IMR-90 (cell line): ENCODE results near the gene ZNF544. TPM values are rescaled to one million over a fixed set of nuclear protein-coding genes. Genes with fewer than 3 reads are reported as not detected.
A peak's percentile ranks its signal among the peaks of the same experiment; 100 is the strongest.

Source experiments
- ATAC-seq: fragments of 200-7000 bp; cut with Tn5 transposase; 2 replicates; pipeline ENCODE4 v1.9.1; 2020; ENCODE audit warnings: low read depth, mild to moderate bottlenecking, moderate library complexity
- BruUV-seq: library from RNA; stranded (reverse); fragments of 400-500 nt; replicated peaks from 2 replicates; lab custom pipeline; 2021; lab: Mats Ljungman, UMichigan
- CTCF ChIA-PET: fragments of 300-600 bp; formaldehyde crosslinking; extraction: SDS; loops from one replicate; lab custom pipeline; 2021; ENCODE audit warnings: antibody characterized with exemption; lab: Yijun Ruan, JAX
- POLR2A ChIA-PET: fragments of 300-600 bp; sonication (Branson Sonifier 250); formaldehyde crosslinking; loops from one replicate; lab custom pipeline; 2022; ENCODE audit warnings: antibody characterized with exemption; ENCODE audit not compliant: unreplicated experiment; lab: Charles Lee
- DNase-seq: peaks from one replicate; pipeline ENCODE4 v3.0.0; 2013
- H2AFZ ChIP-seq: replicated peaks from 2 replicates; pipeline ENCODE3; 2013; ENCODE audit warnings: low read length, mild to moderate bottlenecking; ENCODE audit not compliant: poor library complexity
- H2AK5ac ChIP-seq: 2 replicates; pipeline ENCODE4 v1.6.1; 2013; ENCODE audit warnings: low read depth, low read length, inconsistent platforms
- H2AK9ac ChIP-seq: replicated peaks from 2 replicates; pipeline ENCODE3; 2013; ENCODE audit warnings: mild to moderate bottlenecking, low read depth, low read length, moderate library complexity; ENCODE audit not compliant: poor library complexity
- H2BK120ac ChIP-seq: 2 replicates; pipeline ENCODE4 v1.6.1; 2013; ENCODE audit warnings: low read depth, low read length, inconsistent platforms
- H2BK15ac ChIP-seq: 3 replicates; pipeline ENCODE4 v1.6.1; 2013; ENCODE audit warnings: low read depth, low read length, inconsistent platforms
- H2BK20ac ChIP-seq: 2 replicates; pipeline ENCODE4 v1.6.1; 2013; ENCODE audit warnings: low read depth, mild to moderate bottlenecking, inconsistent platforms, low read length, moderate library complexity
- H2BK5ac ChIP-seq: 2 replicates; pipeline ENCODE4 v1.6.1; 2013; ENCODE audit warnings: mild to moderate bottlenecking, low read depth, low read length, inconsistent platforms; ENCODE audit not compliant: poor library complexity, severe bottlenecking
- H3K14ac ChIP-seq: replicated peaks from 2 replicates; pipeline ENCODE4 v1.6.1; 2013; ENCODE audit warnings: low read depth, low read length, inconsistent platforms
- H3K18ac ChIP-seq: 2 replicates; pipeline ENCODE4 v1.6.1; 2013; ENCODE audit warnings: low read depth, low read length, control low read depth
- H3K23ac ChIP-seq: 2 replicates; pipeline ENCODE4 v1.6.1; 2013; ENCODE audit warnings: low read depth, low read length, inconsistent platforms
- H3K27ac ChIP-seq: 2 replicates; pipeline ENCODE4 v1.5.1; 2013; ENCODE audit warnings: mild to moderate bottlenecking, control low read depth, low read length; ENCODE audit not compliant: insufficient read depth
- H3K27me3 ChIP-seq: 2 replicates; pipeline ENCODE4 v1.6.1; 2013; ENCODE audit warnings: low read length; ENCODE audit not compliant: control insufficient read depth, insufficient read depth
- H3K36me3 ChIP-seq: 2 replicates; pipeline ENCODE4 v1.6.1; 2013; ENCODE audit warnings: low read length, mixed read lengths; ENCODE audit not compliant: control insufficient read depth, insufficient read depth
- H3K4ac ChIP-seq: 2 replicates; pipeline ENCODE4 v1.6.1; 2013; ENCODE audit warnings: low read depth, low read length, inconsistent platforms
- H3K4me1 ChIP-seq: 2 replicates; pipeline ENCODE4 v1.6.1; 2013; ENCODE audit warnings: low read length, mixed read lengths; ENCODE audit not compliant: control insufficient read depth, insufficient read depth
- H3K4me2 ChIP-seq: 2 replicates; pipeline ENCODE4 v1.6.1; 2013; ENCODE audit warnings: low read depth, mild to moderate bottlenecking, control low read depth, low read length, moderate library complexity
- H3K4me3 ChIP-seq: 2 replicates; pipeline ENCODE4 v1.5.1; 2013; ENCODE audit warnings: low read depth, mild to moderate bottlenecking, control low read depth, low read length, moderate library complexity; ENCODE audit not compliant: insufficient read depth
- H3K56ac ChIP-seq: 2 replicates; pipeline ENCODE4 v1.6.1; 2013; ENCODE audit warnings: low read length, inconsistent platforms; ENCODE audit not compliant: insufficient read depth; ENCODE audit errors: extremely low read depth
- H3K79me1 ChIP-seq, 2 experiments: 2 replicates each; pipeline ENCODE4 v1.6.1; 2013; ENCODE audit warnings: low read length in 2 of 2, inconsistent platforms in 1 of 2, low read depth in 1 of 2
- H3K9ac ChIP-seq: 2 replicates; pipeline ENCODE4 v1.6.1; 2013; ENCODE audit warnings: low read depth, low read length, control low read depth
- H3K9me1 ChIP-seq: 2 replicates; pipeline ENCODE4 v1.6.1; 2013; ENCODE audit warnings: low read length, inconsistent platforms; ENCODE audit not compliant: insufficient read depth
- H3K9me3 ChIP-seq: 2 replicates; pipeline ENCODE4 v1.6.1; 2013; ENCODE audit warnings: low read length; ENCODE audit not compliant: control insufficient read depth, insufficient read depth
- H4K20me1 ChIP-seq: 2 replicates; pipeline ENCODE4 v1.6.1; 2013; ENCODE audit warnings: low read length, inconsistent platforms; ENCODE audit not compliant: insufficient read depth
- H4K5ac ChIP-seq: 2 replicates; pipeline ENCODE4 v1.6.1; 2013; ENCODE audit warnings: mild to moderate bottlenecking, low read depth, low read length, control low read depth
- H4K8ac ChIP-seq, 2 experiments: 2 replicates each; pipeline ENCODE4 v1.6.1; 2013; ENCODE audit warnings: low read depth in 2 of 2, low read length in 2 of 2, control low read depth in 1 of 2, inconsistent platforms in 1 of 2
- H4K91ac ChIP-seq: 2 replicates; pipeline ENCODE4 v1.6.1; 2013; ENCODE audit warnings: low read depth, low read length, inconsistent platforms; ENCODE audit not compliant: insufficient read depth
- BHLHE40 ChIP-seq: fragments of 150-350 bp; IDR thresholded peaks from 2 replicates; pipeline ENCODE4 v1.6.1; 2016; ENCODE audit warnings: mild to moderate bottlenecking, low read depth, low read length
- CEBPB ChIP-seq: IDR thresholded peaks from 2 replicates; pipeline ENCODE4 v1.6.1; 2012; ENCODE audit warnings: low read depth, low read length, improper control_type of control experiment
- FOS ChIP-seq: fragments of 150-350 bp; IDR thresholded peaks from 2 replicates; pipeline ENCODE4 v1.6.1; 2016; ENCODE audit warnings: low read depth, low read length
- MAFK ChIP-seq: IDR thresholded peaks from 2 replicates; pipeline ENCODE4 v1.6.1; 2012; ENCODE audit warnings: low read depth, low read length, improper control_type of control experiment
- MAZ ChIP-seq: IDR thresholded peaks from 2 replicates; pipeline ENCODE4 v1.6.1; 2012; ENCODE audit warnings: low read depth, mild to moderate bottlenecking, low read length, improper control_type of control experiment, moderate library complexity, borderline replicate concordance
- MXI1 ChIP-seq: IDR thresholded peaks from 2 replicates; pipeline ENCODE4 v1.6.1; 2012; ENCODE audit warnings: low read depth, mild to moderate bottlenecking, low read length, moderate library complexity, borderline replicate concordance
- NFE2L2 ChIP-seq: fragments of 150-350 bp; IDR thresholded peaks from 2 replicates; pipeline ENCODE4 v1.6.1; 2016; ENCODE audit warnings: low read depth, mild to moderate bottlenecking, low read length
- POLR2A ChIP-seq: IDR thresholded peaks from 2 replicates; pipeline ENCODE4 v1.6.1; 2012; ENCODE audit warnings: mild to moderate bottlenecking, low read depth, low read length
- RAD21 ChIP-seq: IDR thresholded peaks from 2 replicates; pipeline ENCODE4 v1.6.1; 2012; ENCODE audit warnings: low read length, improper control_type of control experiment
- RCOR1 ChIP-seq: IDR thresholded peaks from 2 replicates; pipeline ENCODE4 v1.6.1; 2012; ENCODE audit warnings: mild to moderate bottlenecking, low read length, improper control_type of control experiment; ENCODE audit not compliant: insufficient replicate concordance
- RFX5 ChIP-seq: IDR thresholded peaks from 2 replicates; pipeline ENCODE4 v1.8.0; 2012; ENCODE audit warnings: low read depth, mild to moderate bottlenecking, low read length, moderate library complexity
- SMC3 ChIP-seq: fragments of 150-350 bp; IDR thresholded peaks from 2 replicates; pipeline ENCODE4 v1.6.1; 2016; ENCODE audit warnings: low read depth, mild to moderate bottlenecking, antibody characterized with exemption, low read length, moderate library complexity
- WGBS, 2 experiments: methylation state at CpG; one replicate each; pipeline versions ENCODE4 v1.1.5 to v1.1.7; 2013; ENCODE audit warnings: missing lambda C conversion rate in 2 of 2; ENCODE audit not compliant: insufficient read length in 1 of 2; ENCODE audit errors: extremely low coverage in 2 of 2; 5-methylcytosine and 5-hydroxymethylcytosine counted together
- dilution Hi-C: fragments of 300-500 bp; cut with HindIII; formaldehyde crosslinking; loops from one replicate; pipeline ENCODE4 v1.14.3; 2018; ENCODE audit warnings: low sequenced_read_pairs; ENCODE audit not compliant: unreplicated experiment
- in situ Hi-C: fragments of 300-500 bp; cut with MboI; formaldehyde crosslinking; loops from 3 replicates; pipeline ENCODE4 v1.14.3; 2019; ENCODE audit warnings: low sequenced_read_pairs, inconsistent platforms, mixed read lengths
- intact Hi-C: fragments of 100-400 bp; cut with micrococcal nuclease; formaldehyde crosslinking; loops from 2 replicates; pipeline ENCODE4 v1.10.0; 2022
- polyA plus RNA-seq, 3 experiments: library from polyadenylated mRNA; depleted of rRNA; stranded (reverse); fragments of >200 nt; gene quantifications; 2 replicates each; pipeline ENCODE4 v1.2.3, GENCODE V29; 2012; ENCODE audit warnings: low replicate concordance in 1 of 3
- total RNA-seq: library from RNA; depleted of rRNA; stranded (reverse); fragments of >200 nt; gene quantifications from 2 replicates; pipeline ENCODE4 v1.2.3, GENCODE V29; 2012
- TF ChIP-seq, protein P1 (sequence below): fragments of 150-350 bp; IDR thresholded peaks from 2 replicates; pipeline ENCODE4 v1.6.1; 2016; ENCODE audit warnings: low read depth, mild to moderate bottlenecking, low read length, moderate library complexity, borderline replicate concordance
- TF ChIP-seq, protein P2 (sequence below): fragments of 150-350 bp; IDR thresholded peaks from 2 replicates; pipeline ENCODE4 v1.6.1; 2017; ENCODE audit warnings: mild to moderate bottlenecking, antibody characterized with exemption, low read length, low read depth
- TF ChIP-seq, protein P3 (sequence below): conservative IDR thresholded peaks from 2 replicates; pipeline ENCODE4 v1.5.1; 2012; ENCODE audit warnings: mild to moderate bottlenecking, low read depth, low read length, improper control_type of control experiment

Gene ZNF544
- total and polyA plus RNA-seq, 2 of the 4 experiments (the other 2 are of a cell fraction) = 19.3 to 45.9 TPM

DNA sequence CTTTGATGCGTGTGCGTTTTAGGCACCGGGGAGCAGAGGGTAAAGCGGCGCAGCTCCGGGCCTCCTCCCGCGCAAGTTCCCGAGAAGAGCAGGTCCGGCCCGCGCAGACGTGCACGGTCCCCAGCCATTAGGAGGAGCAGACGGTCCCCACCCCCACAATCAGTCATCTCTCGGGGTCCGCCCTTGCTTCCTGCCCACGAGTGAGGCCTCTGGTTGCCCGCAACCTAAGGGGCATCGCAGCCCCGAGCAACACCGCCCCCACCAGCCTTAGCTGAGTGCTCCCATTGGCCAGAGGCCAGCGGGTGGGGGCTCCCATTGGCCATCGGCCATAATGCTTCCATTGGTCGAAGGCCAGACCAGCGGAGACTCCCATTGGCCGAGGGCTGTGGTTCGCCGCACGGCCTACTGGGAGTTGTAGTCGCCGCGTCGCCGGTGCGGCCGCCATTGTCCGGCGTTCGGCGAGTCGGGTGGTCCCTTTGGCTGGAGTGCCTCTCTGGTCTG is 49.9 kb downstream of the ZNF544 start, which contains the start of gene ZNF8:
Gene ZNF8, plus strand, starts transcription at position 415 of the 501 bp plus-strand sequence. CDS start 127 bp downstream, outside the sequence.
- H3K9me3 ChIP-seq = peaks cover 26% of the 10 kb centered on the region
- peak within 1 kb of the TSS; percentile 84 for H3K9ac ChIP-seq
- H2BK20ac ChIP-seq = no peak within 1 kb of the TSS
- H3K27ac ChIP-seq = peak within 1 kb of the TSS; percentile 79
- peak within 1 kb of the TSS; percentile 85 to 93 for H4K8ac ChIP-seq
- peaks cover 27% of the 10 kb centered on the region for H3K36me3 ChIP-seq
- H2BK120ac ChIP-seq = peak within 1 kb of the TSS; percentile 62
- intact Hi-C loops = loop anchor here (5.0 kb wide), 1 partner anchor 96 kb away; the partner anchor contains the start of gene ZNF274
- H4K20me1 ChIP-seq = peaks cover 10% of the 10 kb centered on the region
- dilution Hi-C loops = no loop called here
- H3K14ac ChIP-seq = peak within 1 kb of the TSS; percentile 95
- peak within 1 kb of the TSS; percentile 65 for H3K4me3 ChIP-seq
- H2AK9ac ChIP-seq = peak within 1 kb of the TSS; percentile 98
- 0 out of 2 replicates have a peak, but pooled peaks cover 2% of the 10 kb centered on the region for H3K4me1 ChIP-seq
- ChIA-PET POLR2A (no interaction called here), CTCF (no interaction called here)
- H3K18ac ChIP-seq = peak within 1 kb of the TSS; percentile 24
- peak within 1 kb of the TSS; percentile 92 for H3K4ac ChIP-seq
- 0% methylated on average over 30 of the region's 42 CpGs; no CpG with 5 or more reads in 1 of the 2 experiments for WGBS, 2 experiments
- no peaks in the 10 kb centered on the region for H3K27me3 ChIP-seq
- ATAC-seq (peak; percentile 94), DNase-seq (peak; percentile 98)
- H2BK5ac ChIP-seq = peak within 1 kb of the TSS; percentile 67
- H3K23ac ChIP-seq = peak within 1 kb of the TSS; percentile 92
- in situ Hi-C loops = no loop called here
- peak within 1 kb of the TSS; percentile 98 for H2AFZ ChIP-seq
- H3K56ac ChIP-seq = peak within 1 kb of the TSS; percentile 94
- H3K79me1 ChIP-seq = peaks cover 35 to 63% of the 10 kb centered on the region in 2 experiments
- H4K91ac ChIP-seq = peak within 1 kb of the TSS; percentile 88
- H2AK5ac ChIP-seq = peak within 1 kb of the TSS; percentile 95
- H3K9me1 ChIP-seq = peaks cover 8% of the 10 kb centered on the region; the same call in 1 of the 2 replicates
- no TSS peak for BruUV-seq
- peak within 1 kb of the TSS; percentile 55; the same call in 2 of the 3 replicates for H2BK15ac ChIP-seq
- H3K4me2 ChIP-seq = peak within 1 kb of the TSS; percentile 85
- peak within 1 kb of the TSS; percentile 54 for H4K5ac ChIP-seq
- peak; percentile 97 for TF ChIP-seq MAZ
- 0 out of 2 replicates have a peak, but pooled peaks have one; percentile 47 for TF ChIP-seq RFX5
- TF ChIP-seq RCOR1 = peak; percentile 37
- TF ChIP-seq, protein P1, sequence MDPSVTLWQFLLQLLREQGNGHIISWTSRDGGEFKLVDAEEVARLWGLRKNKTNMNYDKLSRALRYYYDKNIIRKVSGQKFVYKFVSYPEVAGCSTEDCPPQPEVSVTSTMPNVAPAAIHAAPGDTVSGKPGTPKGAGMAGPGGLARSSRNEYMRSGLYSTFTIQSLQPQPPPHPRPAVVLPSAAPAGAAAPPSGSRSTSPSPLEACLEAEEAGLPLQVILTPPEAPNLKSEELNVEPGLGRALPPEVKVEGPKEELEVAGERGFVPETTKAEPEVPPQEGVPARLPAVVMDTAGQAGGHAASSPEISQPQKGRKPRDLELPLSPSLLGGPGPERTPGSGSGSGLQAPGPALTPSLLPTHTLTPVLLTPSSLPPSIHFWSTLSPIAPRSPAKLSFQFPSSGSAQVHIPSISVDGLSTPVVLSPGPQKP = no peak
- no peak for TF ChIP-seq CEBPB
- TF ChIP-seq SMC3 = no peak
- TF ChIP-seq BHLHE40 = no peak
- peak; percentile 78 for TF ChIP-seq FOS
- TF ChIP-seq, protein P2, sequence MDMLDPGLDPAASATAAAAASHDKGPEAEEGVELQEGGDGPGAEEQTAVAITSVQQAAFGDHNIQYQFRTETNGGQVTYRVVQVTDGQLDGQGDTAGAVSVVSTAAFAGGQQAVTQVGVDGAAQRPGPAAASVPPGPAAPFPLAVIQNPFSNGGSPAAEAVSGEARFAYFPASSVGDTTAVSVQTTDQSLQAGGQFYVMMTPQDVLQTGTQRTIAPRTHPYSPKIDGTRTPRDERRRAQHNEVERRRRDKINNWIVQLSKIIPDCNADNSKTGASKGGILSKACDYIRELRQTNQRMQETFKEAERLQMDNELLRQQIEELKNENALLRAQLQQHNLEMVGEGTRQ = peak; percentile 31; the same call in 1 of the 2 replicates
- no peak for TF ChIP-seq MAFK
- TF ChIP-seq POLR2A = peak; percentile 67; the same call in 1 of the 2 replicates
- TF ChIP-seq NFE2L2 = no peak
- TF ChIP-seq RAD21 = peak; percentile 16
- TF ChIP-seq MXI1 = peak; percentile 30; the same call in 1 of the 2 replicates
- TF ChIP-seq, protein P3, sequence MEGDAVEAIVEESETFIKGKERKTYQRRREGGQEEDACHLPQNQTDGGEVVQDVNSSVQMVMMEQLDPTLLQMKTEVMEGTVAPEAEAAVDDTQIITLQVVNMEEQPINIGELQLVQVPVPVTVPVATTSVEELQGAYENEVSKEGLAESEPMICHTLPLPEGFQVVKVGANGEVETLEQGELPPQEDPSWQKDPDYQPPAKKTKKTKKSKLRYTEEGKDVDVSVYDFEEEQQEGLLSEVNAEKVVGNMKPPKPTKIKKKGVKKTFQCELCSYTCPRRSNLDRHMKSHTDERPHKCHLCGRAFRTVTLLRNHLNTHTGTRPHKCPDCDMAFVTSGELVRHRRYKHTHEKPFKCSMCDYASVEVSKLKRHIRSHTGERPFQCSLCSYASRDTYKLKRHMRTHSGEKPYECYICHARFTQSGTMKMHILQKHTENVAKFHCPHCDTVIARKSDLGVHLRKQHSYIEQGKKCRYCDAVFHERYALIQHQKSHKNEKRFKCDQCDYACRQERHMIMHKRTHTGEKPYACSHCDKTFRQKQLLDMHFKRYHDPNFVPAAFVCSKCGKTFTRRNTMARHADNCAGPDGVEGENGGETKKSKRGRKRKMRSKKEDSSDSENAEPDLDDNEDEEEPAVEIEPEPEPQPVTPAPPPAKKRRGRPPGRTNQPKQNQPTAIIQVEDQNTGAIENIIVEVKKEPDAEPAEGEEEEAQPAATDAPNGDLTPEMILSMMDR = no peak; the same call in 1 of the 2 replicates
